ENCODE data around the gene TMEM9B.
"Not testable (repeated sequence)": the region's sequence is repeated elsewhere in the genome, so short reads cannot be mapped to it uniquely, and the experiment has no call there.

Gene TMEM9B

GRCh38 chr11:8971924-8972316 lies 7.7 kb upstream of the TMEM9B start:
- no peak for DNase-seq

- no peak for DNase-seq
Observed at GRCh38 chr11:8971196-8971923, 7.1 kb upstream of the TMEM9B start.

DNA sequence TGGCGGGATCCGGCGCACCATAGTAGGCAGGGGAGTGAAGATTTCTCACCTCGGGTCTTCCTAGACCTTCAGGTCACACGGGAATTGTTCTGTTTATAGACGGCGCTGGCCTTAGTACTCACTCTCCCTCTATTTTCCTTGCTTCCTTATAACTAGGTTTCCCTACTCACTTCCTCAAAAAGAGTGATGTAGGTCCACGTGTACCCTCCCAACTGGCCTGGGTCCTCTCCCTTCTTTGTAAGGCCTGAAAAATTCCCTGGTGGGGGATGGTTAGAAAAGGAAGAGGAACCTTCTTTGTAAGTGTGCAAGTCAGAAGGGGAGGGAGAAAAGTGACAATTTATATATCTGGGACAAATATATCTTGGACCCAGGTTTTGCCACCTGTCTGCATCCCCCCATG lies 2.9 kb upstream of the TMEM9B start:
- no peak for DNase-seq

DNA sequence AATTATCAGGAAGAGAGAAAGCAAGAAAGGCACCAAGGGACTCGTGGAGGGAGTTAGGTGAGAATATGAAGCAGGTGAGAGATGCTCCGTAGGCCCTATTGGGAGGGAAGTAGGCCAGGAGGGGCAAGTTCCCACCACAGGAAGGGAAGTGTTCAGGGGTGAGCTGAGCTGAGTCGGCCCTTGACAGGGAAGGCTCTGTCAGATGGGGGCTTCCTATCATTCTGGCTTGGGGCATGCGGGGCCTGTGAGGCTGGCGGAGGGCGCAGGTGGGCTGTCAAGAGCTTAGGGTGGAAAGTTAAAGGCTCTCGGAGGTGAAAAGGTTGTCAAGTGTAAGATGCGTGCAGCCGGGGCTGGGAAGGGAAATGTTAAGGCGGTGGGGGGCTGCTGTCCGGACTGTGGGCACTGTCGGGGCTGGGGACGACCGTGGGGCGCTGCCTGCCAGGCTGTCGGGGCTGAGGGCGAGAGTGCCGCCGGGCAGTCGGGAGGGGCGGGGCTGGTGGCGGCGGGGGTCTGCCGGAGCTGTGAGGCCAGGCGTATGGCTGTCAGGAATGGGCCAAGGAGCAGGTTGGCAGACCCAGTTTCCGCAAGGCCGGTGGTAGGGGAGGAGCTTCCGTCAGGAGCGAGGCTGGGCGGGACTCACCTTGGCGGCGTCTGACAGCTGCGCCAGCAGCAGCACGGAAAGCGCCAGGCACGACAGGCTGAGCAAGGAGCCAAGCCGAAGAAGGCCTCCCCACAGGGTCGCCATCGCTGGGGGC lies 496 bp downstream of the TMEM9B start:
- peak in 1 of 2 donors; percentile 52 for DNase-seq

DNA sequence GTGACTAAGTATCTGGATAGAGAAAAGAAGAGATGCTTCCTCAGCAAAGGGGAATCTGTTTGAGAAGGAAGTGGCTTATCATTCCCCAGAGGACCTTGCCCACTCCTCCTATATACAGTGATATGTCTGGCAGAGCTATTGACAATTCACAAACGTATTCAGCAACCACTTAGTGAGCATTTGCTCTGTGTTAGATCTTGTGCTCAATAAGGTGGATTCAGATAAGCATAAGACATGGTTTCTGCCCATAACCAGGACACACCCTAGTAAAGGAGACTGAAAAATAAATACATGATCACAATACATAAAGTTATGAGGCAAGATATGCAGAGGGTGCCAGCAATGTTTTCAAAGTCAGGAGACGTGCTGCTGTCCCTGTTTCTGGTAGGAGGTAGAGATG lies 1.4 kb downstream of the TMEM9B start:
- DNase-seq, result no peak

GRCh38 chr11:8961401-8961800 lies 2.8 kb downstream of the TMEM9B start:
- no peak for DNase-seq

GRCh38 chr11:8959546-8960166 lies 4.6 kb downstream of the TMEM9B start:
- peak in 1 of 2 donors; percentile 26 for DNase-seq

- DNase-seq, result no peak
Observed at GRCh38 chr11:8956860-8957259, 7.4 kb downstream of the TMEM9B start.

DNA sequence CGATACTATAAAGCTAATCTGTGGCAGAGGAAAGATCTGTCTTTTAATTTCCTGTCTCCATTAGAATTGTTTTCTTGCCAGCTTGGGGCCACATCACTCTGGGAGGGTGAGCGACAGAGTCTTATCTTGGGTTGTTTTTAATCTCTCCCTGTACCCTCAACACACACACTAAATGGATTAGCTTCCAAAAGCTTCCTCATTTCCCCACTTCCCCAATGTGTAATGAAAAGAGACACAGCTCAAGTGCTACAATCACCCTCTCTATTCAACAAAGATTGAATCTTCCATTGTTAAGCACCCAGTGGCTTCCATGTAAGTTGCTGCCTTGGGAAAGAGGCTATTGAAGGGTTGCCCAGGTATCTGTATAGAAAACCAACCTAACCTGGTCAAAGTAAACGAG lies 15.4 kb downstream of the TMEM9B start:
- DNase-seq, result no peak

DNA sequence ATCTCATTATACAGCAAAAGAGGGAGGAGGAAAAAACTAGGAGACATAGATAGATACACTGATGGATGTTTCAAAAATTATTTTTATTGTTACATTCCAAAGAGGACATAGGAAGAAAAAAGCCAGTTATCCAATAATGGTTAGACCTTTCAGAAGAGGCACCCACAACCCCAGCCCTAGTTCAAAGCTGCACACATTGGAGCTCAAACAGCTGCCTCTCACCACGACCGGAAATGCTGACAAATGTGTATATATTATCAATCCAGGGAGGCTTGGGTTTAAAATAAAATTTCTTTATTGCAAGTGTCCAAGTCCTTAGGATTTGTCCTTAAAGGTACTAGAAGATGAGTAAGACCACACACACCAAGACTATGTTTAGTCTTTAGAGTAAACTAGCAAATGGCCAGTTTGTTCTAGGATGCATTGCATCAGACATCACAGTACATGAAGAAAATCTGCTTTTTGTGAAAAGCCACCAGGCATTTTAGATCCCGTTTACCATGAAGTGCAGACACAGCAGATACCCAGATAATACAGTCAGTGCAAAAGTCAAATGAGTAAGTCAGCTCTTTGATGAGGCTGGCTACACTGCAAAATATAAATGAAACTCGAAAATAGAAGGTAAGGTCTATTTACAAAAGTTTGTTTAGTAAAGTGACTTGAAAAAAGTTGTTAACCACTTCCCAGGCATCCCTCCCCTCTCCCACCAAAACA lies 16.9 kb downstream of the TMEM9B start:
- no peak for DNase-seq

GRCh38 chr11:8942518-8943066 lies 21.6 kb downstream of the TMEM9B start, which contains the start of gene ASCL3:
ASCL3 (minus strand) TSS chr11:8943016; CDS start chr11:8938161, 4,855 bp downstream.
- DNase-seq, result no peak

- DNase-seq, result no peak
Observed at GRCh38 chr11:8941341-8942103, 22.7 kb downstream of the TMEM9B start.

GRCh38 chr11:8937659-8938058 lies 26.6 kb downstream of the TMEM9B start:
- DNase-seq, result no peak

DNA sequence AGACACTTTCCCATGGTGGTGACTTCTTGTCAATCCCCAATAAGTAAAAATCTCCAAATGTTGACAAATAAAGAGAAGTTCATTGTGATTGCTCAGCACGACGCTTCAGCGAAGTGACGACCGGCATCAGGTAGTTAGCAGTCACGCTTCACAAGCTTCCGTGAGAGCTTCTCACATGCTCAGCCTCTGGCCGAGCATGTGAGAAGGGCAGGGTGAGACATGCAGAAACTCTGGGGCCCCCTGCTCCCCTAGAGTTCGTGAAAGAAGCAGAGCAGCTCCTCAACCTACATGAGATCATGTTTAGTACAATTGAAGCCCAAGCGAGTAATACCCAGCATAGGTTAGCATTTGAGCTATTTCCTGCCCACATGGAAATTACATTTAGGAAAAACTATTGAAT lies 27.1 kb downstream of the TMEM9B start:
- no peak for DNase-seq

- not testable (repeated sequence) for DNase-seq
Observed at GRCh38 chr11:8935789-8936188, 28.5 kb downstream of the TMEM9B start.

DNA sequence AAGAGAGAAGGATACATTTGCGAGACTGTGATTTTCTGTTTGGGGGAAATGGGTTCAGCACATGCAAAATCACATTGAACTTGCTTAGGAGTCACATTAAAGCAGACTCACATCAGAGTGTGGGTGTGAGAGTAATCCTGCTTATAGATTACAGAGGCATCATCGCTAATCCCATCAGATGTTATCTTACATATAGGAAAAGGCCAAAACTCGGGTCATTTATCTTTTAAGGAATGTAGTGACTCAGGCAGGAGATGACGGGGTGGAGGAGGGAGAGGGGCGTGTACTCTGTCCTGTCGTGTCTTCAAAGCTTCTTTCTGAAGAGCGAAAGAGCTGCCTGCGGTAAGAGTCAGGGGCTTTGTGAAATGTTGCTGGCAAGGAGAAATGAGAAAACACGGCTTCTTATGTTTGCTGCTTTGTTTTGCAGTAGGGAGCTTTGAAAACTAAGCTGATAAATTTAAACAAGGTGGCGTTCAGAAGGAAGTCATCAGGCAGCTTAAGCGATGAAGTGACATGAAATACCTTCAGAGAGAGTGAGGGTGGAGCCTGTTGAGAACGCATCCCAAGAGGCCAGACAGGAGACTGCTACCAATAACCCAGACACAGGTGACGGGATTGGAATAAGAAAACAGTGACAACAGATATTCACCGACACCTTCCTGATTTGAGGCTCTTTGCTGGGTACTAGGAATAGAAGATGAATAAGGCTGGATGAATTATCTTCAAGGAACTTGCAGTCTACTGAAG lies 29.3 kb downstream of the TMEM9B start:
- no peak for DNase-seq

- DNase-seq, result no peak
Observed at GRCh38 chr11:8933931-8934330, 30.3 kb downstream of the TMEM9B start.

DNA sequence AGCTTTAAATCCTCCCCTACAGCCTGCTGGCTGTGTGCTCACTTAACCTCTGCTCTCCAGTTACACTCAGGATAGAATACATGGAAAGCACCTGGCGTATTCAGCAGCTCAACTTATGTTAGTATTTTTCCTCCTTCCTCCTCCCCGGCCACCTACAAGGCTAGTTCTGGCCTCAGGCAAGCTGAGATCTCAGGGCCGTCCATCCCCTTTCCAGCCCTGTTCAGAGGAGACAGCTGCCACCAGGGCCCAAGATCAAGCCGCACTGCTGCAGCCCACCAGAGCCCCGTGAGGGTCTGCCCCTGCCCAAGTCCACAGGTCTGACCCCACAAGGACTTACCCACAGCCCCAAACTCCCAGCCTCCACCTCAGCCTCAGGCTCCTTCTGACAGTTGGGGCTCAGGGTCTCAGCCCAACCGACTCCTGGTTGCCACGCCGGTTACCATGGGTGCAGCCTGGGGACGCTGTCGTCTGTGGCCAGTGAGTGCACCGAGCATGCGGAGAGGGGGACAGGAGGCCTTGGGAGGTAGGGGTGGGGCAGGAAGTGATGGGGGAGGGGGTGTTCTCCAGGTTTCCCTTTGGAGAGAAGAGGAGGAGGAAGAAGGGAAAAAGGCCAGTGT lies 31.6 kb downstream of the TMEM9B start, which contains the start of gene C11orf16:
Gene C11orf16 (minus strand): TSS at position 384 of the 617 bp plus-strand sequence. CDS start 639 bp downstream, outside the sequence.
- DNase-seq, result no peak

- no peak for DNase-seq
Observed at GRCh38 chr11:8930456-8931175, 33.6 kb downstream of the TMEM9B start.

Measured in hippocampal formation (tissue), 2 donors.